ENCODE results near the gene SMARCD1. TPM values are rescaled to one million over a fixed set of nuclear protein-coding genes. Genes with fewer than 3 reads are reported as not detected.

Gene SMARCD1
- 62.5 to 75.3 TPM (median 65.2 TPM) in 5 replicates for total RNA-seq (2022; extraction: Qiagen RNA extraction; ENCODE audit: low read depth)

DNA sequence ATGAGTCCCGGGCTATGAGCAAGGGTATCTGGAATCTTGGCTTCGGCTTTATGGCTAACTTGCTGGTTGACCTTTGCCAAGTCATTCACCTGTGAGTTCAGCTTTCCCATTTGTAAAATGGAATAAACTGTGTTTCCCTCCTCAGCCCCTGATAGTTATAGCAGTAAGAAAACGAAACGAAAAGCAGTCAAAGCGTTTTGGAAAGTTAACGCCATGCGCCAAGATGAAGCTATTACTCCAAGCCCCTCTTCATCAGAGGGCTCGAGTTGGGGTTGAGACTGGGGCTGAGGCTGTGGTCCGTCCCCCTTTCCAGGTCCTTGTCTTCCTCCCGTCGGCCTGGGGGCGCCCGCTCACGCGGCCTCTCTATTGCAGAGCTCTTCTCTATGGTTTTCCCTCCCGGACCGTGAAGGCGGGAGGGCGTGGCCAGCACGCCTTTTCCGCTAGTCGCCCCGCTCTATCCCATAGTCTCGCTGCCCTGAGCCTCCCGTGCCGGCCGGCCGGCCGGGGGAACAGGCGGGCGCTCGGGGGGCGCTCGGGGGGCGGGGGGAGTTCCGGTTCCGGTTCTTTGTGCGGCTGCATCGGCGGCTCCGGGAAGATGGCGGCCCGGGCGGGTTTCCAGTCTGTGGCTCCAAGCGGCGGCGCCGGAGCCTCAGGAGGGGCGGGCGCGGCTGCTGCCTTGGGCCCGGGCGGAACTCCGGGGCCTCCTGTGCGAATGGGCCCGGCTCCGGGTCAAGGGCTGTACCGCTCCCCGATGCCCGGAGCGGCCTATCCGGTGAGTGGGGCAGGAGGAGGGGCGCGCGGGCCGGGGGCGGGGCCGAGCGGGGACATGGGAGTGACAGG, at the start of gene SMARCD1:
TSS of gene SMARCD1 (plus strand) at position 568 of the 840 bp plus-strand sequence. CDS start at position 596, 28 bp downstream.

DNA sequence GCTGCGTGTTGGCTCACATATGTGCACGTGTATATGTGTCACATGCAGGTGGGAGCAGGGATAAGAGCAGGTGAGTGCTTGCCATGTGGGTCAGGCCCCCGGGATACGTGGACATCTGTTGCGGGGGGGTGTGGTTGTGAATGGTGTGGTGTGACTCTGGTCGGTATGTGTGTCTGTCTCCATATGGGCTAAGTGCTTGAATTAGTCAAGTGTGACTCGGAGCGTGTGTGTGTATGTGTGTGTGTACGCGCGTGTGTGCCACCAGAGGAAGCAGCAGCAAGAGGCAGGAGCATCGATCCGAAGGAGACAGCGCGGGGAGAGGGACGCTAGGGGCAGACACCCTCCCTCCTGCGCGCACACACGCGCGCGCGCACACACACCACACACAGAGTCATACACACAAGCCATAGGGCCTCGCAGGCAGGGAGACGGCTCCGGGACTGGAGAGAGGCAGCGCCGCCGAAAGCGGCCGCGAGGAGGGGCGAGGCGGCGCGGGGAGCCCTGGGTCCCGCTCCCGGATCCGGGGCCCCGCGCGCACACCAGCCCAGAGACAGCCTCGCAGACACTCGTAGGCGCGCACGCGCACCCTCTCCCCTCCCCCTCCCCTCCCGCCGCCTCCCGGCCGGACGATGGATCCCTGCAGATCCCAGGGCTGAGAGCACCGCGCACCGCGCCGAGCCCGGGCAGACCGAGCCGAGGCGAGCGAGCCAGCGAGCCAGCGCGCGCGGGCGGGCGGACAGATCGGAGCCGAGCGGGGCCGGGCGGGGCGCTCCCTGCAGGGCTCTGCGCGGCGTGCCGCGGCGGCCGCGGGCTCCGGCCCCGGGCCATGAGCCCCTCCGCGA, 27.9 kb upstream of the SMARCD1 start, which contains the start of gene ASIC1:
TSS of gene ASIC1 (plus strand) at position 597 of the 842 bp plus-strand sequence. CDS start 1,171 bp downstream, outside the sequence.

DNA sequence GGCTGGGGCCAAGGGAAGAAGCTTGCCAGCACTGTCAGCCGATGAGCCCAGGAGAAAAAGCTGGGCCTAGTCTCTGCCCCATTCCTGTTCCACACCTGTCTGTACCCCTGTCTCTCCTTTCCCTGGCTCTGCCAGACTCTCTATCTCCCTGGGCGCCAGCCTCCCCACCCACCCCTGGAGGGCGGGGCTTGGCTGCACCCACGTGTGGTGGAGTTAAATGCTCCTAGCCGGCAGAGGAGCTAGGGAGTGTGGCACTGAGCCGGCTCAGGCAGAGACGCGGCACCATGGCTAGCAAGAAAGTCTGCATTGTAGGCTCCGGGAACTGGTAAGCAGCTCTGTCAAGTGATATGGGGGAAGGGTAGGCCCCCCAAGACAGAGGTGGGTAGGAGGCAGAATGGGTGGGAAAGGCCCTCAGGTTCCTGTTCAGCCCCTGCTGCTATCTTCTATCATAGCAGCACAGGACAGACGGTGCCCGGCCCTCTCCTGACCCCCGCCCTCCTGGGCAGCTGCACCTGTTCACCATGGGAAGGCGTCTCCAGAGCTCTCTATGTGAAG, 18.7 kb downstream of the SMARCD1 start, which contains the start of gene GPD1:
TSS of gene GPD1 (plus strand) at position 242 of the 555 bp plus-strand sequence. CDS start at position 285, 43 bp downstream.

DNA sequence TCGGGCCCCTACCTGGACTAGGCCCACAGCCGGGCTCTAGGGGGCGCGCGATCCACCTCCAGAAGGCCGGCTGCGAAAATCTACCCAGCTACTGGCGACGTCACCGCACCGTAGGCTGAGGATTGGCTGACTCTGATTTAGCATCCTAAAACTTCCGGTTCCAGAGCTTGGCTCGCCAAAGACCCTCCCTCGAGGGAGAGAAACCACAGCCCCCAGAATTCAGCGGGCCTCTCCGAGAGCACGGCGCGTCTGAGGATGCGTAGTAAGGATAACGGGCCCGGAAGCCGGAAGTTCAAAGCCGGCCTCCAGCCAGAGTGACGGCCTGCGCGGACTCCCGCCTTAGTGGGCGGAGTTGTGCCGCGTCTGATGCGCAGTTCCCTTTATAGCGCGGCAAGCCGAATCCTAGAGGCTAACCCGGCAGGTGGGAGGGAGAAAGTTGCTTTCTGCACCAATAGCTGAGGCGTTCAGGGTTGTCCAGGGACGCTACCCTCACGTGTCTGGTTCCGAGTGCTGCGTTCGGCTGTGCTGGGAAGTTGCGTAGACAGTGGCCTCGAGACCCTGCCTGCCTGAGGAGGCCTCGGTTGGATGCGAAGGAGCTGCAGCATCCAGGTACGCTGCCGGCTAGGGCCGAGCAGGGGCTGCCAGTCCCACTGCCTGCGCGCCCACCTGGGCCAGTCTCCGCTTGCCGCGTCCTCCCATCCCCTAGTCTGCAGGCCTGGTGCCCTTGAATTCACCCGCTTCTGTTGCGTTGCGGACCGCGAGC, 26.7 kb downstream of the SMARCD1 start, which contains the start of gene COX14:
TSS of gene COX14 (plus strand) at position 544 of the 763 bp plus-strand sequence. CDS start 7,808 bp downstream, outside the sequence.

Other genes starting within 250 kb of the SMARCD1 start
- gene BCDIN3D, start 242.2 kb upstream of the SMARCD1 start, total RNA-seq (2022; extraction: Qiagen RNA extraction; ENCODE audit: low read depth): 3.6 to 4.7 TPM (median 4.3 TPM) in 5 replicates
- gene FAIM2, start 181.4 kb upstream of the SMARCD1 start, total RNA-seq (2022; extraction: Qiagen RNA extraction; ENCODE audit: low read depth): not detected in 5 replicates
- gene AQP2, start 134.6 kb upstream of the SMARCD1 start, total RNA-seq (2022; extraction: Qiagen RNA extraction; ENCODE audit: low read depth): not detected in 5 replicates
- gene AQP5, start 123.5 kb upstream of the SMARCD1 start, total RNA-seq (2022; extraction: Qiagen RNA extraction; ENCODE audit: low read depth): not detected in 5 replicates
- gene AQP6, start 112.4 kb upstream of the SMARCD1 start, total RNA-seq (2022; extraction: Qiagen RNA extraction; ENCODE audit: low read depth): not detected in 5 replicates
- 71.1 to 89.0 TPM (median 77.0 TPM) in 5 replicates for gene RACGAP1, start 59.8 kb upstream of the SMARCD1 start, total RNA-seq (2022; extraction: Qiagen RNA extraction; ENCODE audit: low read depth)
- gene ASIC1, start 27.7 kb upstream of the SMARCD1 start, total RNA-seq (2022; extraction: Qiagen RNA extraction; ENCODE audit: low read depth): 4.8 to 6.5 TPM (median 5.9 TPM) in 5 replicates
- gene GPD1, start 18.7 kb downstream of the SMARCD1 start, total RNA-seq (2022; extraction: Qiagen RNA extraction; ENCODE audit: low read depth): 0.12 to 0.40 TPM (median 0.25 TPM) in 5 replicates
- 67.3 to 95.3 TPM (median 72.8 TPM) in 5 replicates for gene COX14, start 26.9 kb downstream of the SMARCD1 start, total RNA-seq (2022; extraction: Qiagen RNA extraction; ENCODE audit: low read depth)
- 24.2 to 30.6 TPM (median 26.4 TPM) in 5 replicates for gene CERS5, start 82.0 kb downstream of the SMARCD1 start, total RNA-seq (2022; extraction: Qiagen RNA extraction; ENCODE audit: low read depth)
- gene LIMA1, start 198.2 kb downstream of the SMARCD1 start, total RNA-seq (2022; extraction: Qiagen RNA extraction; ENCODE audit: low read depth): 6.0 to 10.7 TPM (median 8.5 TPM) in 5 replicates